ENCODE results near the gene CPNE6. TPM values are rescaled to one million over a fixed set of nuclear protein-coding genes. Genes with fewer than 3 reads are reported as not detected.

CPNE6 gene
- total RNA-seq, 4 donors from 2014 or later = not detected

- intact Hi-C loops (cut with DNase I; ENCODE audit: low total_unique reads) (no loop called here), in situ Hi-C loops (cut with MboI; ENCODE audit: low sequenced_read_pairs in 4 of 4) (no loop called here)
- ATAC-seq = no peak
- Histone ChIP-seq H3K4me1 (peaks cover 16 to 19% of the 10 kb centered on the region in 2 donors), H3K4me3 (no peak overlapping the region), H3K27ac (peak overlapping the region in 1 of 4 donors; percentile 99), H3K36me3 (peaks cover 2 to 50% of the 10 kb centered on the region in 2 donors), H3K9me3 (no peaks in the 10 kb centered on the region), H3K27me3 (no peaks in the 10 kb centered on the region)
- no peak for TF ChIP-seq POLR2A (IDR thresholded peaks at IDR 0.05)
- TF ChIP-seq, protein P1, sequence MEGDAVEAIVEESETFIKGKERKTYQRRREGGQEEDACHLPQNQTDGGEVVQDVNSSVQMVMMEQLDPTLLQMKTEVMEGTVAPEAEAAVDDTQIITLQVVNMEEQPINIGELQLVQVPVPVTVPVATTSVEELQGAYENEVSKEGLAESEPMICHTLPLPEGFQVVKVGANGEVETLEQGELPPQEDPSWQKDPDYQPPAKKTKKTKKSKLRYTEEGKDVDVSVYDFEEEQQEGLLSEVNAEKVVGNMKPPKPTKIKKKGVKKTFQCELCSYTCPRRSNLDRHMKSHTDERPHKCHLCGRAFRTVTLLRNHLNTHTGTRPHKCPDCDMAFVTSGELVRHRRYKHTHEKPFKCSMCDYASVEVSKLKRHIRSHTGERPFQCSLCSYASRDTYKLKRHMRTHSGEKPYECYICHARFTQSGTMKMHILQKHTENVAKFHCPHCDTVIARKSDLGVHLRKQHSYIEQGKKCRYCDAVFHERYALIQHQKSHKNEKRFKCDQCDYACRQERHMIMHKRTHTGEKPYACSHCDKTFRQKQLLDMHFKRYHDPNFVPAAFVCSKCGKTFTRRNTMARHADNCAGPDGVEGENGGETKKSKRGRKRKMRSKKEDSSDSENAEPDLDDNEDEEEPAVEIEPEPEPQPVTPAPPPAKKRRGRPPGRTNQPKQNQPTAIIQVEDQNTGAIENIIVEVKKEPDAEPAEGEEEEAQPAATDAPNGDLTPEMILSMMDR (IDR thresholded peaks at IDR 0.05 in 4 of 5, conservative IDR thresholded peaks at IDR 0.05 in 1 of 5) = no peak
- DNase-seq = no peak
Observed at GRCh38 chr14:24117179-24117578, 45.8 kb downstream of the CPNE6 start.

GRCh38 chr14:24119691-24120090, 48.3 kb downstream of the CPNE6 start:
- in situ Hi-C loops (cut with MboI; ENCODE audit: low sequenced_read_pairs in 4 of 4) = no loop called here

GRCh38 chr14:24121210-24121609, 49.8 kb downstream of the CPNE6 start:
- H3K4me1 ChIP-seq = peaks cover 3 to 6% of the 10 kb centered on the region in 2 donors
- in situ Hi-C loops (cut with MboI; ENCODE audit: low sequenced_read_pairs in 4 of 4) = no loop called here
- no peaks in the 10 kb centered on the region for H3K9me3 ChIP-seq
- H3K4me3 ChIP-seq = no peak overlapping the region
- peaks cover 2 to 72% of the 10 kb centered on the region in 2 donors for H3K36me3 ChIP-seq
- no peaks in the 10 kb centered on the region for H3K27me3 ChIP-seq
- DNase-seq (no peak), ATAC-seq (no peak)
- H3K27ac ChIP-seq = no peak overlapping the region
- intact Hi-C loops (cut with DNase I; ENCODE audit: low total_unique reads) = no loop called here
- TF ChIP-seq, protein P1 (IDR thresholded peaks at IDR 0.05 in 4 of 5, conservative IDR thresholded peaks at IDR 0.05 in 1 of 5) = no peak
- TF ChIP-seq POLR2A (IDR thresholded peaks at IDR 0.05) = no peak

More at GRCh38 chr14:24119691-24120090, 48.3 kb downstream of the CPNE6 start:
- TF ChIP-seq POLR2A (IDR thresholded peaks at IDR 0.05) = no peak
- TF ChIP-seq, protein P1 (IDR thresholded peaks at IDR 0.05 in 4 of 5, conservative IDR thresholded peaks at IDR 0.05 in 1 of 5) = no peak
- intact Hi-C loops (cut with DNase I; ENCODE audit: low total_unique reads) = no loop called here
- H3K36me3 ChIP-seq = peaks cover 2 to 72% of the 10 kb centered on the region in 2 donors
- H3K4me1 ChIP-seq = peaks cover 12 to 13% of the 10 kb centered on the region in 2 donors
- no peaks in the 10 kb centered on the region for H3K27me3 ChIP-seq
- DNase-seq = no peak
- H3K27ac ChIP-seq = no peak overlapping the region
- no peak for ATAC-seq
- no peak overlapping the region for H3K4me3 ChIP-seq
- H3K9me3 ChIP-seq = no peaks in the 10 kb centered on the region

GRCh38 chr14:24122416-24122815, 51.1 kb downstream of the CPNE6 start:
- ATAC-seq = no peak
- no peak for DNase-seq
- H3K36me3 ChIP-seq = peaks cover 2 to 69% of the 10 kb centered on the region in 2 donors

More at GRCh38 chr14:24122416-24122815, 51.1 kb downstream of the CPNE6 start:
- in situ Hi-C loops (cut with MboI; ENCODE audit: low sequenced_read_pairs in 4 of 4) = no loop called here
- Histone ChIP-seq H3K27me3 (no peaks in the 10 kb centered on the region), H3K4me3 (no peak overlapping the region), H3K9me3 (no peaks in the 10 kb centered on the region), H3K27ac (no peak overlapping the region), H3K4me1 (no peaks in the 10 kb centered on the region)
- intact Hi-C loops (cut with DNase I; ENCODE audit: low total_unique reads) = no loop called here
- TF ChIP-seq, protein P1 (IDR thresholded peaks at IDR 0.05 in 4 of 5, conservative IDR thresholded peaks at IDR 0.05 in 1 of 5) = no peak
- no peak for TF ChIP-seq POLR2A (IDR thresholded peaks at IDR 0.05)
